ENCODE results near the gene ZNF622. TPM values are rescaled to one million over a fixed set of nuclear protein-coding genes. Genes with fewer than 3 reads are reported as not detected.

The ZNF622 gene
- total and polyA plus RNA-seq, 2 of the 13 experiments (the other 11 are each of a cell fraction or from before 2014, with no cell fraction given), result 12.1 to 44.7 TPM

DNA sequence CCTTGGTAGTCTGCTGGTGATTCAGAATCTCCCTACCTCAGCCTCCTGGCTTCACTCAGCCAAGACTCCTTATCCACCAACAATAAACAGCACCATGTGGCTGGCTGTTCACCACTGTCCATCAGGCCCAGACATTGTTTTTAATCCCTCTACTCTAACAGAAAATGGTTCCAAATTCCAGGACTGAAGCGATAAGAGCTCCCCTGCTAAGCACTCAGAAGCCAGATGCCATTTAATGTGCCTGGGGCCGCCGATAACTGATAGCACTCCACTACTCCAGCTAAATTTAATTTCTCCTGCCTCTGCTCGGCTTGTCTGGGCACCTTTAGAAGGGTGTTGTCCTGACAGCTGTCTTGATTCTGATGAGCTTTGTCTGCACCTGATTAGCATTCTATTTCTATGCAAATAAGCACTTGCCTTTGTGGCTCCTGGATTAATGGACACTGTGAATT is 47.1 kb downstream of the ZNF622 start:
- no peaks in the 10 kb centered on the region for H4K20me1 ChIP-seq (ENCODE audit: insufficient read depth, low read length)
- DNase-seq (ENCODE audit: low spot score), result no peak
- no peak for FAIRE-seq
- no peak overlapping the region for H3K4me3 ChIP-seq (replicated peaks in 1 of 3; ENCODE audit: insufficient read depth in 1 of 3, low read depth in 2 of 3, low read length in 3 of 3)
- H3K36me3 ChIP-seq (replicated peaks in 1 of 2; ENCODE audit: control insufficient read depth in 1 of 2, insufficient read depth in 2 of 2, low read length in 2 of 2), result no peaks in the 10 kb centered on the region
- BruUV-seq (replicated peaks), result no TSS peak
- no peak overlapping the region for H2AFZ ChIP-seq (ENCODE audit: low read length)
- H3K27ac ChIP-seq (ENCODE audit: extremely low read length, insufficient read depth, low read length), result no peak overlapping the region
- peaks cover 0 to 3% of the 10 kb centered on the region in 2 experiments; a peak in 2 of 5 replicates for H3K27me3 ChIP-seq (ENCODE audit: control insufficient read depth in 1 of 2, insufficient read depth in 2 of 2, low read length in 2 of 2)
- intact Hi-C loops (cut with micrococcal nuclease; ENCODE audit: unreplicated experiment), result no loop called here
- in situ Hi-C loops (cut with HindIII; ENCODE audit: extremely low pct_ligation_motif_present, low pct_unique_long_range_greater_than_20kb), result no loop called here
- ATAC-seq, result no peak
- ChIA-PET POLR2A (no interaction called here), CTCF (ENCODE audit: low intra/inter-chr PET ratio, low total read pairs) (no interaction called here)
- no peaks in the 10 kb centered on the region for H3K79me2 ChIP-seq (ENCODE audit: insufficient read depth, low read length)
- H3K9me3 ChIP-seq (ENCODE audit: low read length), result no peaks in the 10 kb centered on the region
- no peak overlapping the region for H3K4me2 ChIP-seq (ENCODE audit: low read depth, low read length)
- WGBS (ENCODE audit: low lambda C conversion rate), result 3% methylated on average over 4 of the region's 4 CpGs
- no peak for TF ChIP-seq ZBTB20 (CRISPR knock-in tag; IDR thresholded peaks at IDR 0.05; ENCODE audit: borderline replicate concordance, low read depth)
- no peak for TF ChIP-seq BHLHE40 (IDR thresholded peaks at IDR 0.05; ENCODE audit: low read length)
- TF ChIP-seq JUNB (CRISPR knock-in tag; IDR thresholded peaks at IDR 0.05; ENCODE audit: borderline replicate concordance), result no peak
- no peak for TF ChIP-seq JUN (CRISPR knock-in tag; IDR thresholded peaks at IDR 0.05)
- no peak for TF ChIP-seq ZNF207 (IDR thresholded peaks at IDR 0.05; ENCODE audit: borderline replicate concordance)
- TF ChIP-seq NR2F1 (CRISPR knock-in tag; IDR thresholded peaks at IDR 0.05), result no peak
- TF ChIP-seq FOXJ3 (CRISPR knock-in tag; IDR thresholded peaks at IDR 0.05; ENCODE audit: borderline replicate concordance), result no peak
- no peak for TF ChIP-seq KLF6 (CRISPR knock-in tag; IDR thresholded peaks at IDR 0.05)
- TF ChIP-seq, protein P1, sequence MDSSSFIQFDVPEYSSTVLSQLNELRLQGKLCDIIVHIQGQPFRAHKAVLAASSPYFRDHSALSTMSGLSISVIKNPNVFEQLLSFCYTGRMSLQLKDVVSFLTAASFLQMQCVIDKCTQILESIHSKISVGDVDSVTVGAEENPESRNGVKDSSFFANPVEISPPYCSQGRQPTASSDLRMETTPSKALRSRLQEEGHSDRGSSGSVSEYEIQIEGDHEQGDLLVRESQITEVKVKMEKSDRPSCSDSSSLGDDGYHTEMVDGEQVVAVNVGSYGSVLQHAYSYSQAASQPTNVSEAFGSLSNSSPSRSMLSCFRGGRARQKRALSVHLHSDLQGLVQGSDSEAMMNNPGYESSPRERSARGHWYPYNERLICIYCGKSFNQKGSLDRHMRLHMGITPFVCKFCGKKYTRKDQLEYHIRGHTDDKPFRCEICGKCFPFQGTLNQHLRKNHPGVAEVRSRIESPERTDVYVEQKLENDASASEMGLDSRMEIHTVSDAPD (CRISPR knock-in tag; IDR thresholded peaks at IDR 0.05), result no peak
- no peak for TF ChIP-seq ZNF841 (CRISPR knock-in tag; IDR thresholded peaks at IDR 0.05; ENCODE audit: borderline replicate concordance)
- TF ChIP-seq ZNF260 (CRISPR knock-in tag; IDR thresholded peaks at IDR 0.05; ENCODE audit: borderline replicate concordance, low read depth), result no peak
- TF ChIP-seq SNAPC2 (CRISPR knock-in tag; IDR thresholded peaks at IDR 0.05), result no peak
- no peaks in the 10 kb centered on the region for H3K4me1 ChIP-seq (ENCODE audit: insufficient read depth, low read length)
- H3K9ac ChIP-seq (ENCODE audit: insufficient read depth, low read depth, low read length), result no peak overlapping the region

All from HepG2 (cell line).